GM21515 (cell line): ENCODE results near the gene TOX3.

Experiments
- ATAC-seq: cut with Tn5 transposase; IDR thresholded peaks from one replicate; pipeline ENCODE4 v1.9.1; 2021; ENCODE audit not compliant: unreplicated experiment

The TOX3 gene

GRCh38 chr16:52494145-52494544 is 52.8 kb downstream of the TOX3 start:
- no peak for ATAC-seq

- no peak for ATAC-seq
These were observed 54.1 kb downstream of the TOX3 start for GRCh38 chr16:52492789-52493357.

- no peak for ATAC-seq
These were observed 55.7 kb downstream of the TOX3 start for GRCh38 chr16:52491216-52491615.

GRCh38 chr16:52489894-52490293 is 57.0 kb downstream of the TOX3 start:
- ATAC-seq, result no peak

- no peak for ATAC-seq
These were observed 58.1 kb downstream of the TOX3 start for GRCh38 chr16:52488837-52489289.

GRCh38 chr16:52487849-52488457 is 59.0 kb downstream of the TOX3 start:
- ATAC-seq, result no peak

GRCh38 chr16:52480237-52480636 is 66.7 kb downstream of the TOX3 start:
- ATAC-seq, result no peak

- ATAC-seq, result no peak
These were observed 70.8 kb downstream of the TOX3 start for GRCh38 chr16:52476111-52476510.

GRCh38 chr16:52474679-52475078 is 72.3 kb downstream of the TOX3 start:
- no peak for ATAC-seq

GRCh38 chr16:52473096-52473495 is 73.8 kb downstream of the TOX3 start:
- ATAC-seq, result no peak

GRCh38 chr16:52471650-52472370 is 75.1 kb downstream of the TOX3 start:
- ATAC-seq, result no peak

- no peak for ATAC-seq
These were observed 76.4 kb downstream of the TOX3 start for GRCh38 chr16:52470585-52470984.

- no peak for ATAC-seq
These were observed 77.2 kb downstream of the TOX3 start for GRCh38 chr16:52469775-52470174.

GRCh38 chr16:52469091-52469490 is 77.9 kb downstream of the TOX3 start:
- no peak for ATAC-seq

GRCh38 chr16:52467753-52468152 is 79.2 kb downstream of the TOX3 start:
- ATAC-seq, result no peak

- no peak for ATAC-seq
These were observed 79.9 kb downstream of the TOX3 start for GRCh38 chr16:52466994-52467393.

GRCh38 chr16:52465711-52466267 is 81.2 kb downstream of the TOX3 start:
- ATAC-seq, result no peak

GRCh38 chr16:52463904-52464303 is 83.0 kb downstream of the TOX3 start:
- no peak for ATAC-seq

- ATAC-seq, result no peak
These were observed 84.1 kb downstream of the TOX3 start for GRCh38 chr16:52462816-52463215.

GRCh38 chr16:52460639-52461178 is 86.2 kb downstream of the TOX3 start:
- ATAC-seq, result no peak

GRCh38 chr16:52456368-52456767 is 90.6 kb downstream of the TOX3 start:
- no peak for ATAC-seq
